ENCODE measurements around the gene ELP4. TPM values are rescaled to one million over a fixed set of nuclear protein-coding genes. Genes with fewer than 3 reads are reported as not detected.

Gene ELP4
- total RNA-seq, 1 donor from 2014 or later = 17.3 TPM

Other genes starting within 250 kb of the ELP4 start
- gene DCDC1, start 140.0 kb upstream of the ELP4 start, total RNA-seq = not detected in 2 replicates
- 8.7 and 13.8 TPM in 2 replicates for gene DNAJC24, start 139.9 kb upstream of the ELP4 start, total RNA-seq
- 3.9 and 6.0 TPM in 2 replicates for gene IMMP1L, start 145 bp upstream of the ELP4 start, total RNA-seq

Data from glomerular endothelial cell (primary cell).